ENCODE results near the gene CISD3. TPM values are rescaled to one million over a fixed set of nuclear protein-coding genes. Genes with fewer than 3 reads are reported as not detected.
A peak's percentile ranks its signal among the peaks of the same experiment; 100 is the strongest.

Gene CISD3
- total RNA-seq, 4 donors from 2014 or later, result 0.26 to 22.0 (median 2.9) TPM

DNA sequence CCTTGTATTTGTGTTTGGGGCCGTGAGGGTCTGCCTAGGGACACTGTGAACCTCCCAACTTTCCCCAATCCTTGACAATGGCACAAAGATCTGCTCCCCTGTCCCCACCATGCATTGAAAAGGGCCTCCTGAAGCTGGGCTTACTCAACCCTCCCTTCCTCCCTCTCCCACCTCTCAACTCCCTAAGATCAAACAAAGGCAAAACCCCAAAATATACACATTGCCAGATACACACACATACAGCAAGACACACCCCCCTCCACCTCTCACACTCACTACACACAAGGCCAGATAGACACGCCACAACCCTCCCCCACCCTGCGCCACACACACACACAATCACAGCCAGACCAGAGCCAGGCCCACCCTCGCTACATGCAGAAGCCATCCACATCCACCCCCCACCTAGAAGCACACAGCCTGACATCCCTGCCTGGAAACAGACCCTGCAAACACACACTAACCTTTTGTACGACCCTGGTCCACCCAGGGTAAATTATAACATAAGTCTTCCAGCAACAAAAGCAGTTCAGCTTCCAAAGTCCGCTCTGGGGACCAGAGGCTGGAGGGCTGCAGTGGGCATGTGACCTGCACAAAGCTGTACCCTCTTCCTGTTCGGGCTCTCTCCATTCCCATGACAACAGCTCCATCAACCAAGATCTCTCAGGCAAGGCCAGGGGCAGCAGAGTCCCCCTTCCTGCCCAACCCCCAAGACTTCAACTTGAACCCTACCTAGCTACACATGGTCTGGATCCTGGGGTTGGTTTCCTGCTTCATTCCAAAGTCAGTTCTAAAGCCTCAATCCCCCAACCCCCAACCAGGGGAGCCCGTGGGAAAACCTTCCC is 16.1 kb downstream of the CISD3 start:
- Histone ChIP-seq H3K4me1 (peaks cover 4 to 24% of the 10 kb centered on the region in 2 donors), H3K27ac (peak overlapping the region; percentile 82 to 89)
- intact Hi-C loops (cut with DNase I; ENCODE audit: low total_unique reads), result no loop called here

GRCh38 chr17:38746849-38747462 is 16.8 kb downstream of the CISD3 start:
- Histone ChIP-seq H3K4me1 (peaks cover 4 to 19% of the 10 kb centered on the region in 2 donors), H3K27ac (peak overlapping the region; percentile 82 to 89), H3K4me3 (peak overlapping the region; percentile 78 to 93), H3K9me3 (no peaks in the 10 kb centered on the region), H3K36me3 (no peaks in the 10 kb centered on the region), H3K27me3 (no peaks in the 10 kb centered on the region)
- intact Hi-C loops (cut with DNase I; ENCODE audit: low total_unique reads), result no loop called here
- DNase-seq, result no peak
- no peak for TF ChIP-seq POLR2A (IDR thresholded peaks at IDR 0.05)
- TF ChIP-seq CTCF (IDR thresholded peaks at IDR 0.05), result no peak

More for the DNA sequence above, 16.1 kb downstream of the CISD3 start:
- Histone ChIP-seq H3K27me3 (no peaks in the 10 kb centered on the region), H3K9me3 (no peaks in the 10 kb centered on the region), H3K36me3 (no peaks in the 10 kb centered on the region), H3K4me3 (peak overlapping the region; percentile 78 to 93)
- no peak for DNase-seq
- TF ChIP-seq CTCF (IDR thresholded peaks at IDR 0.05) (no peak), POLR2A (IDR thresholded peaks at IDR 0.05) (no peak)

DNA sequence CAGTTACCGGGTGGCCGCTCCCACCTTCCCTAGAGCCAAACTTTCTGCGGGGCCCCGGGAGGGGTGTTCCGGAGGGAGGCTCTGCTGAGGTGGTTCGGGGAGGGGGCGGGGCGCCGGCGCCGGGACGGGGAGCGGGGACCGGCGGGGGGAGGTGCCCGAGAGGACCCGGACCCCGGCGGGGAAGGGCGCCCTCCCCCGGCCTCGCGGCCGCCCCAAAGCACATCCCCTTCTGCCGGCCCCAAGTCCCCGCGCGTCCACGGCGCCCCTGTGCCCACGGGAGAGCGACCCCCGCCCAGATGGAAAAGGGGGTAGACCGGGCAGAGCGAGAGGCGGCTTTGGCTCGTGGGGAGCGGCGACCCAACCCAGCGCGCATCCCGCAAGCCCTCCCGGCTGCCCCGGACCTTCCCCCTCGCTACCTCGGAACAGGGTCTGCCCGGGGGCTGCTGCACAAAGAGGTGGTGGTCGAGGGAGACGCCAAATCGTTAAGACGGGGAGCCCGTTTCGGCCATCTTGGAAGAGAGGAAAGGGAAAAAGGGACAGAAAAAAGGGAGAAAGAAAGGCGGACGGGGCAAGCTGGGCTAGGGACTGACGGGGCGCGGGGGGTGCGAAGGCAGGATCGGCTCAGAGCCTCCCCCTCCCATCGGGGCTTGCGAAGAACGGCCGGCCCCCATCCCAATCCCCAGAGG is 17.5 kb downstream of the CISD3 start:
- Histone ChIP-seq H3K36me3 (no peaks in the 10 kb centered on the region), H3K9me3 (no peaks in the 10 kb centered on the region), H3K4me3 (peak overlapping the region; percentile 78 to 93), H3K4me1 (peaks cover 0 to 13% of the 10 kb centered on the region in 2 donors), H3K27me3 (no peaks in the 10 kb centered on the region), H3K27ac (peak overlapping the region; percentile 82 to 89)
- TF ChIP-seq POLR2A (IDR thresholded peaks at IDR 0.05) (peak in 1 of 2 donors; percentile 27), CTCF (IDR thresholded peaks at IDR 0.05) (peak in 1 of 4 experiments; percentile 22)
- intact Hi-C loops (cut with DNase I; ENCODE audit: low total_unique reads), result no loop called here
- peak; percentile 55 to 68 for DNase-seq

DNA sequence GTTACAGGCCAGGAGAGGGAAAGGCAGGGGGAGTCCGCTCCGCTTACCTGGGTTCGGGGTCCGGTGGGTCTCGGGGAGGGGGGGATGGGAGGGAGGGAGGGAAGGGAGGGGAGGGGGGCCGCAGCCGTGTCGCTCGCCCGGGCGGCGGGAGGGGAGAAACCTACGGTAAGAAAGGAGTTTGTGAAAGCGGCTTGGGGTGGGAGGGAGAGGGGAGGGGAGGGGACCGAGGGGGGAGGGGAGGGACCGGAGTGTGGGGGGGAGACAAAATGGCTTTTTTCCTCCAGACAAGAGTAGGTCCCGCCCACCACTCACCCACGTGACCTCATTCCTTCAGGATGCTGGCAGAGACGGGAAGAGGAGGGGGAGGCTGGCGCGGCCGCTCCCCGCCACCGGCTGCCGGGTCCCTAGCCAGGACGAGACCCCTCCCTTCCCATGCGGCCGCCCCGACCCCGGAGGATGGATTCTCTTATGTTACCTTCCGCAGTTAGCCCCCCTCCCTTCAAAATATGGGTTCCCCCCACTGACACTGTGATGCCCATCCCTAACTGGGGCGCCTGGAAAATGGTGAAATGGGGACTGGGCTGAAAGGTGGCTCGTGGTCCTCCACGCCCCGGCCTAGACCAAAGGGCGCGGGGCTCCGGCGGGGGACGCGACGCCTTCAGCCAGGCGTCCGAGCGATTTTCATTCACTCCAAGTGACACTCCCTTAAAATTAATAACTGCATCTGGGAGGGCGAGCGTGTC is 18.2 kb downstream of the CISD3 start, which contains the start of gene PCGF2:
Gene PCGF2, minus strand, starts transcription at position 188 of the 743 bp plus-strand sequence. CDS start 7,934 bp downstream, outside the sequence.
- DNase-seq, result peak; percentile 94 to 96
- intact Hi-C loops (cut with DNase I; ENCODE audit: low total_unique reads), result no loop called here
- no peaks in the 10 kb centered on the region for H3K9me3 ChIP-seq
- TF ChIP-seq POLR2A (IDR thresholded peaks at IDR 0.05) (peak; percentile 33 to 64), CTCF (IDR thresholded peaks at IDR 0.05) (no peak)
- H3K4me3 ChIP-seq, result peak within 1 kb of the TSS; percentile 78 to 93
- H3K4me1 ChIP-seq, result peaks cover 0 to 12% of the 10 kb centered on the region in 2 donors
- no peaks in the 10 kb centered on the region for H3K27me3 ChIP-seq
- peak within 1 kb of the TSS; percentile 82 to 89 for H3K27ac ChIP-seq
- H3K36me3 ChIP-seq, result no peaks in the 10 kb centered on the region
